AG10803 (cell line): ENCODE data around the gene RRAGB.

Source experiments
- DNase-seq: peaks from one replicate; pipeline ENCODE4 v3.0.0; 2010; ENCODE audit warnings: low read depth
- H3K4me3 ChIP-seq: 2 replicates; pipeline ENCODE4 v1.5.1; 2011; ENCODE audit warnings: mild to moderate bottlenecking, low read length, control low read depth
- CTCF ChIP-seq: conservative IDR thresholded peaks from 2 replicates; pipeline ENCODE4 v1.5.1; 2011; ENCODE audit warnings: mild to moderate bottlenecking, low read length, control low read depth, inconsistent platforms

Gene RRAGB

DNA sequence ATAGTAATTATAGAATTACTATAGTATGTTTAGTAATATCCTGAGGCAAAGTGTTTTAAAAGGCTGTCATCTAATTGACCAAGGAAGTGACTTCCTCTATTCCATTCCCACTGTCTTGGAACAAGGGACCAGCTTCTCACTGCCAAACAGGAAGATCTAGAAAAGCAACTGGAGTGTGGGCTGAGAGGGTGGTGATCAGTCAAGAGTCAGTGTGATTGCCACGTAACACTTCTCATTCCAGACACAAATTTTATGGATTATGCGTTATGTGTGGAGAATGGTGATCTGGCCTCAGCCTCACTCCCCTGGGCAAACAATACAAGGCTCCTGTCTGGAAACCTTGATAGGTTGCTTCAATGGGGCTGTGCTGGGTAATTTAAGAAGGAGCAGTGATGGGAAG is 60.0 kb downstream of the RRAGB start:
- no peak for TF ChIP-seq CTCF
- no peak for DNase-seq
- H3K4me3 ChIP-seq, result no peak overlapping the region

- H3K4me3 ChIP-seq, result no peak overlapping the region
- DNase-seq, result peak; percentile 13
- TF ChIP-seq CTCF, result no peak
These were observed 60.8 kb downstream of the RRAGB start for GRCh38 chrX:55778322-55778721.

DNA sequence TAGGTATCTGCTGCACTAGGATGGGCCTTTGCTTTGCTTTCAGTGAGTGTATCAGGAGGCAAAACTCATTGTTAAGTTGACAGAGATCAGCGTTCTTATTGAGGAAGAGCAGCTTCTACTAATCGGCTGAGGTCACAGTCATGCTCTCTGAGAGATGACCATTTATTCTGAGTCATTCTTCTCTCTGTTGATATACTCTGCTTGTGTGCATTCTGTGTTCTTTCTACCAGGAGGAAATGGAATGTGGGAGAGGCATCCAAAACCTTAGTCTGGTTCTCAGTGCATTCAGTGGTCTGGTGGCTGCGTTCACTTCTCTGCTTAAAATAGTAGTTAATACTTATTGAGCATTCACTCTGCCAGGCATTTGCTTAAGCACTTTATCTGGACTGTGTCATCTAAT is 66.2 kb downstream of the RRAGB start:
- H3K4me3 ChIP-seq, result no peak overlapping the region
- DNase-seq, result no peak
- no peak for TF ChIP-seq CTCF

GRCh38 chrX:55787063-55787462 is 69.5 kb downstream of the RRAGB start:
- DNase-seq, result peak; percentile 6
- no peak overlapping the region for H3K4me3 ChIP-seq
- TF ChIP-seq CTCF, result no peak

- TF ChIP-seq CTCF, result no peak
These were observed 70.2 kb downstream of the RRAGB start for GRCh38 chrX:55787727-55788126.

DNA sequence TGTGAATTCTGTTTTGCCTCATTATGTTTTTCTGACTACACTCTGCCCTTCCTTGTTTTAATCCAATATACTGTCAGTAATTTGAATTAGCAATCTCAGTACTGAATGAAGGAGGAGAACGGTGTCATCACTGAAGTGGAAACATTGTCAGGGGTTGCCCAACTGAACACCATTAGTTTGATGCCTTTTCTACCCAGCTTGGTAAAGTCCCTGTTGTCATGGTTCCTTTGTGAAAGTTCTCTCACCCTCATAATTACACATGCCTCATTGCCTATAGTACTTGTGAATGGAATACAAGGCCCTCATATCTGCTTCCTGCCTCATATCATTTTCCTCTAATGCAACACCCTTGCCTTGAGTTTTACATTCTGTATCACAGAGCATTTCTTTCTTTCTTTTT is 76.9 kb downstream of the RRAGB start:
- no peak for TF ChIP-seq CTCF
- H3K4me3 ChIP-seq, result no peak overlapping the region
- DNase-seq, result no peak

More at GRCh38 chrX:55787727-55788126, 70.2 kb downstream of the RRAGB start:
- DNase-seq, result no peak
- H3K4me3 ChIP-seq, result no peak overlapping the region

GRCh38 chrX:55796496-55796895 is 78.9 kb downstream of the RRAGB start:
- no peak for DNase-seq

More at GRCh38 chrX:55796496-55796895, 78.9 kb downstream of the RRAGB start:
- no peak overlapping the region for H3K4me3 ChIP-seq
- TF ChIP-seq CTCF, result no peak
